ENCODE measurements around the gene MRPS31.

- no peak for TF ChIP-seq YY1 (IDR thresholded peaks at IDR 0.05; ENCODE audit: extremely low read depth, insufficient replicate concordance, low read depth, low read length)
- TF ChIP-seq ATF3 (IDR thresholded peaks at IDR 0.05), result no peak
- TF ChIP-seq CTCF (IDR thresholded peaks at IDR 0.05 in 2 of 3, conservative IDR thresholded peaks at IDR 0.05 in 1 of 3; ENCODE audit: borderline replicate concordance in 1 of 3, insufficient read depth in 1 of 3, low read depth in 2 of 3, low read length in 2 of 3), result no peak
- TF ChIP-seq JUND (IDR thresholded peaks at IDR 0.05), result no peak
- no peak for TF ChIP-seq POLR2A (IDR thresholded peaks at IDR 0.05; ENCODE audit: borderline replicate concordance, extremely low read depth, insufficient read depth, insufficient read length)
- no peak for TF ChIP-seq CEBPB (IDR thresholded peaks at IDR 0.05; ENCODE audit: low read depth)
- no peak for TF ChIP-seq MAX (IDR thresholded peaks at IDR 0.05)
- TF ChIP-seq EZH2 (IDR thresholded peaks at IDR 0.05), result no peak
- TF ChIP-seq REST (IDR thresholded peaks at IDR 0.05; ENCODE audit: low read depth), result no peak
- no peak for TF ChIP-seq SRF (IDR thresholded peaks at IDR 0.05; ENCODE audit: low read depth)
- no peak for TF ChIP-seq ZNF274 (IDR thresholded peaks at IDR 0.05; ENCODE audit: low read depth, low read length)
- no peak for TF ChIP-seq EZH2phosphoT487 (IDR thresholded peaks at IDR 0.05; ENCODE audit: borderline replicate concordance)
- no peak for TF ChIP-seq POLR2AphosphoS5 (IDR thresholded peaks at IDR 0.05; ENCODE audit: low read depth, low read length)
Observed at GRCh38 chr13:40694426-40694825, 76.6 kb downstream of the MRPS31 start.
